ENCODE results near the gene RHPN2.

The RHPN2 gene

DNA sequence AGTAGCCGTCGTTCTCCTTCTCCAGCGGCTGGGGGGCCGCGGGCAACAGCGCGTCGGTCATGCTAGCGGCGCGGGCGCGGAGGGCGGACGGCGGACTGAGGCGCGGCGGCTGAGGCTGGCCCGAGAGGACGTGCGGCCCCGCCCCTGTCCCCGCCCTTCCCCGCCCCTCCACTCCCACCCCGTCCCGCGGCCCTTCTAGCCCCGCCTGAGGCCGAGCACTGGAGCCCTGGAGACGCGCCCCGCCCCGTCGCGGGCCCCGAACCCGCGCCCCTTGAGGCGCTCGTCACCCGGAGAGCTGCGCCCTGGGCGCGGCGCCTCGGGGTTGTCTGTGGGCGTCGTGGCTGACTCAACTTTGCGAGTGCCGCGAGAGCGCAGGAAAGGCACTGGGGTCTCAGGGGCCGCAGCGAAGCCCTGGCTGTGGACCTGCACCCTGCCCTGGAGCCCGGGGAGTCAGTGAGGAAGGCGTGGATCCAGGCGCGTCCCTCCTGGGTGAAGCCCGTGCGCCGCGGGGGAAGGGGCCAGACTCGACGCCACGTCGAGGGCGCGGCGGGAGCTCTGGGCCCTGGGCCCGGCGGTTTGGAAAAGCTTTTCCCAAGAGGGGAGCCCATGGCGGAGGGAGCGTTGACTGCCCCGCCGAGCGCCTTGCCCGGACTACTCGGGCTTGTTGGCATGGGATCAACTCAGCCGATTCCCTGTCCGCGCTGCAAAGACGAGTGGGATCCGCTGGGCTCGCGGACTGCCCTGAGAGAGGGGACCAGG is at the start of gene RHPN2:
RHPN2 (minus strand) TSS at position 97 of the 759 bp plus-strand sequence; CDS start at position 61, 36 bp downstream.
- no peak for DNase-seq

GRCh38 chr19:33114312-33114711 is 49.6 kb upstream of the RHPN2 start:
- DNase-seq, result no peak

DNA sequence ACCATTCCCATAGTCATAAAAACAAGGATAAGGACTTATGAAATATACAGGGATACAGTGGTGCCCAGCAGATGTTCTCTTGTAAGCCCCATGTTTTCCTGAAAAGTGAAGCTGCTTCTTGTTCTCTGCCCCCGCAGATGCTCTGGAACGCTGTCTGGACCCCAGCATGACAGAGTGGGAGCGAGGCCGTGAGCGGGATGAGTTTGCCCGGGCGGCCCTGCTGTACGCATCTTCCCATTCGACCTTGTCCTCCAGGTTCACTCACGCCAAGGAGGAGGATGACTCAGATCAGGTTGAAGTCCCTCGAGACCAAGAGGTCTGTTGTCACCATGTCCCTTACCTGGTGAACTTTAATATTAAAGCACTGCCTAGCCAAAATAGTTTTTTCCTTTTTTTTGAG is 46.9 kb upstream of the RHPN2 start:
- DNase-seq, result no peak

DNA sequence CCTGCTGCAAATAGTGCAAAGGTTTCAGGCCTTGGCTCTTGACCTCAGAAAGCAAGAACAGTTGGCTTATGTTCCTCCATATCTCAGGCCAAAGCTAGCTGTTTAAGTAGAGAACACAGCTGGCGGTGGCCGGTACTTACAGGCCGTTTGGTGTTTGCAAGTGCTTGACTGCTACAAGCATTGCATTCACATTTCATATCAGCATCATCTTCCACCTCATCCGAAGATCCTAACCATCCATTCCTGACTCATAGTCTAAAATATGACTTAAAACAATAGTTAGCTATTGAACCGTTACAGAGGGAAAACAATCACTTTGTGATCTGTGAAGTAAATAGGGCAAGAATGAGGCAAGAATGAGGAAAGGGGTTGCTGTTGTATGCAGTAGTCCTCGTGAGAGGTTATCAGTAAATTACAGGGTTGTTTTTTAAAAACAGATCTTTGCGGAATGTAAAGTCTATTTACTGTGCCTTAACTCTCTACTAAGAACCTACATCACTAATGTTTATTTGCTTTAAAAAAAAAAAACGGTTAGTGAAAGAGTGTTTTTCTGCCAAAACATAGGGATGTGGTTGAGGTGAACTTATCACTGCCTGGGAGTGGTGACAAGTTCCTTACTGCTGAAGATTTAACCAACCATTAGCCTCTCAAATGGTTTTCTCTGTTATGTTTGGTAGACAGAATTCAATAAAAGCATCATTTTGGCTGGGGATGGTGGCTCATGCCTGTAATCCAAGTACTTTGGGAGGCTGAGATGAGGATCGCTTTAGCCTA is 45.6 kb upstream of the RHPN2 start:
- no peak for DNase-seq

DNA sequence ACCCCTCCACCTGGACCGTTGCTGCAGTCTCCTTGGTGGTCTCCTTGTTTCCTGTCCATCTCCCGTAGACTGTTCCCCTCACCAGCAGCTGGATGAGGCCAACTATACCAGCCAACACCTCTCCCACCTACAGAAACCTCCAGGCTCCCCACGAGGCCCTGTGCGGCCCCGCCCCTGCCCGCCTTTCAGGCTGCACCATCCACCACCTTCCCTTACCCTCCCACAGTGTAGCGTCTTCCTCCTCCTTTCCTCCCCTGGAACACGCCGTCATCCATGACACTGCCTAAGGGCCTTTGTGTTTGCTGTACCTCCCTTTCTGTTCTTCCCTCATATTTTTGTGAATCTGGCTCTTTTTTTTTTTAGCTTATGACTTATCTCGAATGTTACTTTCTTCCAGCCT is 43.5 kb upstream of the RHPN2 start:
- no peak for DNase-seq

DNA sequence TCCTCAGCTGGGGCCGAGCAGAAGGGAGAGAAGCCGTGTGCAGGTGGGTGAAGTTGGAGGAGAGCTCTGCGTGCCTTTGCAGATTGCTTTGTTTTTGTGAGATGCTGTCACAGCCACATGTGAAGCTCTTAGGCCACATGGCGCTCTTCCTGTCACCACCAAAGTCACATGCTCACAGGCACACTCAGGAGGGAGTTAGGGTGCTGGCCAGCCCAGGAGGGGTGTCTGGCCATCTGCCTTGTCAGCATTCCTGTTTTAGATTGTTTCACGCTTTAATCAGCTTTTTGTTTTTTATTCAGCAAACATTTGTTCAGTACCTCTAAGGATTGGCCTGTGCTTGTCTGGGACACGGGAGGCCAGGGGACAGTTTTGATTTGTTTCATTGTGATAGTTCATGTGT is 38.2 kb upstream of the RHPN2 start:
- no peak for DNase-seq

DNA sequence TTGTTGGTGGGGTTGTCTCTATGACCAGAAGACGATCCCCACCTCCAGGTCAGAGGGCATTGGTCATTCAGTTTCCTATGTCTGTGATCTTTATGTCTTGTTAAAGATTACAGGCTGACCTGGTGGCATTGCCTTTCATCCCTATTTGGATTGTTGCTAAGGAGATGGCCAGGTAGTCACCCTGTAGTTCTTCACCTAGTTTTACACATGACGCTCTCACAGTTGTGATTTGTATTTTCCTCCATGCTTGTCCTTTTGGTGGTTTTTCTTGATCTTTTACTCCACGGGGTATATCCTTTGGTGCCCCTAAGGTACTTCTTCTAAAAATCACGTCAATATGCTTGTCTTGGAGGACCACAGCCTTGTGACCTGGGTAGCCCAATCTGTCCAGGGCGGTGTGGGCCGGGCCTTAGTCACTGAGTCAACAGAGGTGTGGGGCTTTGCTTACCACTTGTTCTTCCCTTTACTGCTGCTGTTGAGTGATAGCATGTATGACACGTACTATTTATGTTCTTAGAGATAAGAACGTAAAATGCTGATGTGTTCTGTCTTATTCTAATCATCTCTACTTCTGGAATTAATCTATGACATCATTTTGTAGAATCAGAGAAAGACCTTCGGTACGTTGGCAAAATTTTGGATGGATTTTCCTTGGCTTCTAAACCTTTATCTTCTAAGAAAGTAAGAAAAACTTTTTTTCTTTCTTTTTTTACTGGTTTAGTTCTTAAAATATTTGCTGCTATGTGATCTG is 36.4 kb upstream of the RHPN2 start:
- DNase-seq, result no peak

DNA sequence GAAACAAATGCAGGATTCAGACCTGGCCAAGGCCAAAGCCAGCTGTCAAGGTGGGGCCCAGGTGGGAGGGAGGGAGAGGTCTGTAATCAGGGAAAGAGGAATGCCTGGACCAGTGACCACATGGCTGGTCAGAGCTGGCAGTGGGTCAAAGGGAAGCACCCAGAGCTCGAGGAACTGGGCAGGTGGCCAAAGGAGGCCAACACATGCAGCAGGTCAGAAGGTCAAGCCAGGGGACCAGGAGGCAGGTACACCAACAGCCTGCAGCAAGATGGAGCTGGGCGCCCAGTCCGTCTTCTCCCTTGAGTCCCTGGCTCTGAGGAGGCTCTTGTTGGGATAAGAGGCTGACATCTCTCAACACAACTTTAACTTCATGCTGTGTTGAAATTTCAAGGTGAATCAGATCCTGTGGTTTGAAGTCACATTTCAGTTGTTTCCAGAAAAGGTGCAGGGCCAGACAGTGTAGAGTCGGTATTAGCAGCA is 33.4 kb upstream of the RHPN2 start:
- no peak for DNase-seq

GRCh38 chr19:33096005-33096404 is 31.3 kb upstream of the RHPN2 start:
- no peak for DNase-seq

DNA sequence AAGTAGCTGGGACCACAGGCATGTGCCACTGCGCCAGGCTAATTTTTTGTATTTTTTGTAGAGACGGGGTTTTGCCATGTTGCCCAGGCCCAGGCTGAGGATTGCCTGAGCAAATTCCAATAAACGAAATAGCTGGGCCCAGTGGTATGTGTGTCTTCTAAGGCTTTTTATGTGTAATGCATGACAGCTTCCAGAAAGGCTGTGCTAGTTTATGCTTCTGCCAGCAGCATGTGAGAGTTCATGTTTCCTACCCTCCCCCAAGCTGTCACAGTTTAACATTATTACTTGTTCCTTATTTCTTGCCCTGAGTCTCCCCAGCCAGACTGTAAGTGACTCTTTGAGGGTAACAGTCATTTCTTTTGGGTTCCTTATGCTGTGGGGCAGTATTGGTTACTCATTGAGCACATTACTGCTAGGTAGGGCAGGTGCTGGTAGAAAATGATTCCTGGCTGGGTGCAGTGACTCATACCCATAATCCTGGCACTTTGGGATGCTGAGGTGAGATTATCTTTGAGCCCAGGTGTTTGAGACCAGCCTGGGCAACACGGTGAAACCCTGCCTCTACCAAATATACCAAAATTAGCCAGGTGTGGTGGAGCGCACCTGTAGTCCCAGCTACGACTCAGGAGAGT is 29.9 kb upstream of the RHPN2 start:
- DNase-seq, result no peak

- no peak for DNase-seq
These were observed 28.9 kb upstream of the RHPN2 start for GRCh38 chr19:33093420-33094210.

DNA sequence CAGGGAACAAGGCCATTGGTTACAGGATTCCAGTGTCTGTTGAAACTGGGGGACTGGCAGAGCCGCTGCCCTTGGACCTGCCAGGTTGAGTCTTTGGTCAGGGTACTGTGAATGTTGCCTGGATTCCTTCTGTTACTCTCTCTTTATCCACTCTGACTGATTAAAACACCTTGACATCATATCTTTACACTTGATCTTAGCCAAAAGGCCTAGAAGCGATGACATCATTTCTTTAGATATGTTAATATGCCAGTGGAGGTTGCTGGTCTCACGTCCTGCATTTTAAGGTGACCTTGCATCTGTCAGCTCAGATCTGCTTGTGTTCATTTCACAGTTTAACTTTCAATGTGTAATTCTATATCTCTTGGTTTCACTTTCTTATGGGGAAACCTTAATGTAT is 25.5 kb upstream of the RHPN2 start:
- no peak for DNase-seq

- no peak for DNase-seq
These were observed 24.3 kb upstream of the RHPN2 start for GRCh38 chr19:33089010-33089409.

DNA sequence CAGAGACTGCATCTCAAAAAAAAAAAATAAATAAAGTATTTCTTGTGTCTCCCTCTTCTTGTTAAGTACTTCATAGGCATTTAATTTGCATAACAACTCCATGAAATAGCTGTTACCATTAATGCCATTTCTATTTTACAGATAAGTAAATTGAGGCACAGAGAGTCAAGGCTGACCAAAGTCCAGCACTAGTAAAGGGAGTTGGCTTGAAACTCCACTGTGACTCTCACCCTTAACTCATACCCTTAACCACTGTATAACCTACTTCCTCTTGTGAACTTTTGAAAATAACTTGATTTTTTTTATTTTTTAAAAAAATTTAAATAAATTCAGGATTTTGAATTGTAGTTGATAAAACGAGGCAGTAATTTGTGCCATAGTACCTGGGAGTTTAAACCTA is 22.3 kb upstream of the RHPN2 start:
- DNase-seq, result no peak

GRCh38 chr19:33085570-33086128 is 21.0 kb upstream of the RHPN2 start:
- no peak for DNase-seq

GRCh38 chr19:33080761-33081681 is 16.3 kb upstream of the RHPN2 start, which contains the start of gene GPATCH1:
GPATCH1 (plus strand) TSS chr19:33081181; CDS start chr19:33081194, 13 bp downstream.
- peak; percentile 71 for DNase-seq

- no peak for DNase-seq
These were observed 10.8 kb upstream of the RHPN2 start for GRCh38 chr19:33075519-33075918.

DNA sequence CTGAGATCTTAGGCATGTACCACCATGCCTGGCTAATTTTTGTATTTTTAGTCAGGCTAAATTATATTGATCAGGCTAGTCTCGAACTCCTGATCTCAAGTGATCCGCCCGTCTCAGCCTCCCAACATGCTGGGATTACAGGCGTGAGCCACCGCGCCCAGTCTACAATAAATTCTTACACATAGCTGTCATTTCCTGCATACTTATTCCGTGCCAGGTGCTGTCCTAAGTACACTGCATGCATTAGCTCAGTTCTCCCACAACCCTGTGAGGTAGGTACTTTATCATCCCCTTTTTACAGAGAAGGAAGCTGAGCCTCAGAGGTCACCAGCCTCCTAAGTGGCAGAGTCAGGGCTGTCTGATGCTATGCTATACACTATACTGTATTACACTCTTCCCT is 7.2 kb upstream of the RHPN2 start:
- DNase-seq, result no peak

DNA sequence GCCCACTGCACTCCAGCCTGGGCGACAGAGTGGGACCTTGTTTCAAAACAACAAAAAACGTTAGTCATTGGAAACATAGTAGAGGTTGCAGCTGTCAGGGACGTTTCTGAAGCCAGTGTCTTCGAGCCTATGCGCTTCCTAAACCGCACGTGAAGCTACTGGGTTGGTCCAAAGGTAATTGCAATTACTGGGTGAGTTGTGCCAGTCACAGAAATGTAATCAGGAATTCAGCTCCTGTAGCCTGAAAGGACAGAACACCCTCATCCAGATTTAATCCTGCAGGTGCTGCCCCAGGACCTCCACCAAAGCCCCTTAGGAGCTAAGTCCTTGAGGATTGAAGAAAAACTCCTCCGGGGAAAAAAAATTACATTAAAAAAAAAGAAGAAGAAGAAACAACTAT is 2.4 kb upstream of the RHPN2 start:
- no peak for DNase-seq

- no peak for DNase-seq
These were observed 1.9 kb upstream of the RHPN2 start for GRCh38 chr19:33066543-33066942.

- DNase-seq, result no peak
These were observed 263 bp downstream of the RHPN2 start for GRCh38 chr19:33064458-33064791.
